Measurements from ENCODE around the gene AGO4. TPM values are rescaled to one million over a fixed set of nuclear protein-coding genes. Genes with fewer than 3 reads are reported as not detected.

AGO4 gene
- total RNA-seq, 1 experiment from 2014 or later = 12.8 TPM

- no peak overlapping the region for H3K23ac ChIP-seq (ENCODE audit: insufficient read length, low read depth, low read length)
- H2BK12ac ChIP-seq (ENCODE audit: insufficient read length, low read depth, low read length) = no peak overlapping the region
- peak overlapping the region in 1 of 3 experiments; percentile 22; a peak in 1 of 7 replicates for H3K27ac Mint-ChIP-seq
- H3K56ac ChIP-seq (ENCODE audit: insufficient read length, low read depth, low read length) = no peak overlapping the region
- no peak overlapping the region for H4K8ac ChIP-seq (replicated peaks; ENCODE audit: insufficient read length, low read depth, low read length)
- no peak overlapping the region for H4K91ac ChIP-seq (ENCODE audit: insufficient read length, low read depth, low read length)
- H2AK5ac ChIP-seq (ENCODE audit: insufficient read length, low read length) = no peak overlapping the region
- no peak overlapping the region for H2AFZ ChIP-seq (ENCODE audit: low read length)
- no peak overlapping the region for H2BK5ac ChIP-seq (ENCODE audit: insufficient read length, low read length)
- H3K27me3 Mint-ChIP-seq (ENCODE audit: low read depth) = no peaks in the 10 kb centered on the region
- H3K27ac ChIP-seq (ENCODE audit: insufficient read length, low read depth, low read length) = no peak overlapping the region
- H3K79me1 ChIP-seq (ENCODE audit: insufficient read depth, low read depth, low read length, poor library complexity, severe bottlenecking) = no peaks in the 10 kb centered on the region
- 0 out of 4 replicates have a peak, but pooled peaks cover 0 to 2% of the 10 kb centered on the region in 2 experiments for H3K4me1 Mint-ChIP-seq
- no peaks in the 10 kb centered on the region for H3K79me2 ChIP-seq (ENCODE audit: insufficient read depth, low read length)
- no peaks in the 10 kb centered on the region for H3K36me3 Mint-ChIP-seq (ENCODE audit: insufficient read depth in 1 of 3, low read depth in 3 of 3)
- H4K5ac ChIP-seq (ENCODE audit: insufficient read length, low read depth, low read length) = no peak overlapping the region
- no peak overlapping the region for H3K9ac ChIP-seq (ENCODE audit: extremely low read depth, insufficient read length, low read length)
- no peak for TF ChIP-seq CTCF (conservative IDR thresholded peaks at IDR 0.05)
- H3K4me1 ChIP-seq (ENCODE audit: insufficient read depth, low read length) = no peaks in the 10 kb centered on the region
- DNase-seq = no peak
- no peak overlapping the region for H3K4me2 ChIP-seq (ENCODE audit: insufficient read depth, insufficient read length, low read length)
- H3K4me3 Mint-ChIP-seq = no peak overlapping the region
- H3K4ac ChIP-seq (ENCODE audit: low read depth, low read length) = no peak overlapping the region
- H2BK120ac ChIP-seq (ENCODE audit: low read depth, low read length, poor library complexity, severe bottlenecking) = no peak overlapping the region
- no peaks in the 10 kb centered on the region for H3K27me3 ChIP-seq (ENCODE audit: insufficient read depth, low read length)
- H3K9me3 Mint-ChIP-seq = no peaks in the 10 kb centered on the region
- H3K9me3 ChIP-seq (ENCODE audit: control insufficient read depth, low read depth, low read length) = no peaks in the 10 kb centered on the region
- H2BK20ac ChIP-seq (ENCODE audit: low read depth, low read length, poor library complexity, severe bottlenecking) = no peak overlapping the region
- no peak overlapping the region for H3T11ph ChIP-seq (ENCODE audit: low read length)
- H3K18ac ChIP-seq (ENCODE audit: insufficient read length, low read depth, low read length) = no peak overlapping the region
- H2BK15ac ChIP-seq (ENCODE audit: low read depth, low read length) = no peak overlapping the region
- H3K23me2 ChIP-seq (ENCODE audit: insufficient read length, low read depth, low read length, poor library complexity, severe bottlenecking) = no peaks in the 10 kb centered on the region
- no peaks in the 10 kb centered on the region for H4K20me1 ChIP-seq (ENCODE audit: control insufficient read depth, insufficient read depth, insufficient read length)
- no CpG with 5 or more reads among the region's 7 CpGs for WGBS (ENCODE audit: extremely low coverage, insufficient read length, low lambda C conversion rate)
- H3K14ac ChIP-seq (ENCODE audit: insufficient read depth, low read length) = no peak overlapping the region
These were observed 12.5 kb upstream of the AGO4 start for GRCh38 chr1:35795295-35795694.

All from H9 (cell line).